GM19467 (cell line): ENCODE results near the gene PACSIN2.
"Not testable (repeated sequence)": the region's sequence is repeated elsewhere in the genome, so short reads cannot be mapped to it uniquely, and the experiment has no call there.

Experiments
- ATAC-seq: cut with Tn5 transposase; IDR thresholded peaks from one replicate; pipeline ENCODE4 v1.9.1; 2021; ENCODE audit warnings: mild to moderate bottlenecking, moderate library complexity; ENCODE audit not compliant: unreplicated experiment

Gene PACSIN2

DNA sequence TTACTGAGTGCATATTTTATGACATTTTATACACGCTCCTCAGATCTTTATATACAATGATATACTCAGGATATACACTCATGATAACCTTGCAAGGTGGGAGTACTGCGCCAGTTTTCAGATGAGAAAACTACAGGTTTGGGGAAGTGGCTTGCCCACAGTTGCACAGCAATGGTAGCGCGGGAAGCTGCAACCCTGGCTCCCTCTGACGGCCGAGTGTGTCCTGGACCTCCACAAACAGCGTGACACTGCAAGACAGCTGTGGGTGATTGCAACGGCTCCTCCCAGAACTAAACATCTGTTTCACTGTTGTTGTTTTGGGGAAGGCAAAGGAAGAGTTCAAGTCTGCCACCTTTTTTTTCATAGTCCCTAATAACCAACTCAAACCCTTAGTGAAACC is 47.0 kb downstream of the PACSIN2 start:
- ATAC-seq, result no peak

DNA sequence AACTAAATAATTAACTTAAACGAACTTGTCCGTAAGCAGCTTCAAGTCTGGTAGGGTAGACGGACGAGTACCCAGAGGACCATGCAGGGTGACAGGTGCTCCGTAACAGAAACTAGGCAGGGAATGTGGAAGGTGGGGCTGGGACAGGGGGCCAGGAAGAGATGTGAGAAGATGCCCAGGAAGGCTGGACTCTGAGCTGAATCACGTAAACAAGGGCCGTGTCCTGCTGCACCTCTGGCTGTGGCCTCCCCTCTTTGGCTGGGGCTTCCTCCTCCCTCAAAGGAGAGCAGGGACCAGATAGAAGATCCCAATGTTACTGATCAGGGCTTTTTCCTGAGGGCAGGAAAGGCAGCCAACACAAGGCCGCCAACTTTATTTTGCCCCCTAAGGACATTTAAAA is 47.9 kb downstream of the PACSIN2 start:
- ATAC-seq, result no peak

DNA sequence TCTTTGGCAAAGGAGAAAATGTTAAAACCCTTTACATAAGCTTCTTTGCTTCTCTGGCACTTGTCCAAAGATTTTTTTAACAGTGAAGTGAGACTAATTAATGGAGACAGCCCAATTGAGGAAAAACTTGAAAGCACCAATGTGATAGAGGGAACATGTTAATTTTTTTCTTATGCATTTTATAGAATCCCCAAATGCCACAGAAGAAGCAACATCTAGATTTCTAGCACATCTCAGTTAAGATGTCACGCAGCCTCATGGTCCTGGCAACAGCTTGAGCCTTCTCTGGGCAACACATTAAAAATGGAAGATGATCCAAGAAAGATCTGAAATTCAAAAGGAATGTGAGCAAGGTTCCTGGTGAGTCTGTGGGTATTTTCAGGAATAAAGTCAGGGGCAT is 48.5 kb downstream of the PACSIN2 start:
- no peak for ATAC-seq

DNA sequence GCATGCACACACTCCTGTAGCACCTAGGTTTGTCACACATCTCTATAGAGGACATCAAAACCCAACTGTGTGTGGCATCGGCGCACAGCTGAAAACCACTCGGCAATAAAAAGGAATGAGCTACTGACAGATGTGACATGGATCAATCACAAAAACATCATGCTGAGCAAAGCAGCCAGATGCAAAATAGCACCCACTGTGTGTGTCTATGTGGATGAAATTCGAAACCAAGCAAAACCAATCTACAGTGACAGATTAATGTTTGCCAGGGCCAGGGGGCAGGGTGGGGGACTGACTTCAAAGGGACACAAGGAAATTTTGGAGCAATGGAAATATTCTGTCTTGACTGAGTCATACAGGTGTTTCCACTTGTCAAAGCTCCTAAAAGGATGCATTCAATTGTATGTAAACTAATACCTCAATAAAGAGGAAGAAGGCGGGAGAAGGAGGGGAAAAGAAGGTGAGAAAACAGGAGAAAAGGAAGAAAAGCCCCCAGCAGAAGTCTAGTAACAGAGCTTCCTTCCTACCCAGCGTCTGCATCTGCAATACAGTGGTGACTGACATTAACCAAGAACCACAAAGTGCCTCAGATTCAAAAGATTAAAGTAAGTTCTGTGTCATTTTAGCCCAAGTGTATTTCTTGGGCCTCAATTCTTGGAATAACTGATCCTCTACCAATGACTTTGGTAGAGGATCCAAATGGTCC is 49.8 kb downstream of the PACSIN2 start:
- no peak for ATAC-seq

DNA sequence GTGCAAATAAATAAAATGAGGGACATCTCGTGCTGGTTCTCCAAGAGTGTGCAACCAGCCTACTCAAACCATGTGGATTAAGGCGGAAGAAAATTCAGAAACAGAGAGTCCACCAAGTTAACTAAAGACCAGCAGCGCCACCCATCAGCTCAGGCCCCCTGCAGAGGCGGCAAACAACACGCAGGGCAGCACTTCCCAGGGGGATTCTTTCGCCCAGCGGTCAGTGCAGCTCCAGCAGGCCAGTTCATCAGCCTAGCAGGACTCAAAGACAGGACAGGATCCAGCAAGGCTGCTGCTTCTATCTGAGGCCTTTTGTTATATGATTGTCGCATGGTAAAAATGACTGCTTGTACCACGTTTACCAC is 51.7 kb downstream of the PACSIN2 start:
- no peak for ATAC-seq

DNA sequence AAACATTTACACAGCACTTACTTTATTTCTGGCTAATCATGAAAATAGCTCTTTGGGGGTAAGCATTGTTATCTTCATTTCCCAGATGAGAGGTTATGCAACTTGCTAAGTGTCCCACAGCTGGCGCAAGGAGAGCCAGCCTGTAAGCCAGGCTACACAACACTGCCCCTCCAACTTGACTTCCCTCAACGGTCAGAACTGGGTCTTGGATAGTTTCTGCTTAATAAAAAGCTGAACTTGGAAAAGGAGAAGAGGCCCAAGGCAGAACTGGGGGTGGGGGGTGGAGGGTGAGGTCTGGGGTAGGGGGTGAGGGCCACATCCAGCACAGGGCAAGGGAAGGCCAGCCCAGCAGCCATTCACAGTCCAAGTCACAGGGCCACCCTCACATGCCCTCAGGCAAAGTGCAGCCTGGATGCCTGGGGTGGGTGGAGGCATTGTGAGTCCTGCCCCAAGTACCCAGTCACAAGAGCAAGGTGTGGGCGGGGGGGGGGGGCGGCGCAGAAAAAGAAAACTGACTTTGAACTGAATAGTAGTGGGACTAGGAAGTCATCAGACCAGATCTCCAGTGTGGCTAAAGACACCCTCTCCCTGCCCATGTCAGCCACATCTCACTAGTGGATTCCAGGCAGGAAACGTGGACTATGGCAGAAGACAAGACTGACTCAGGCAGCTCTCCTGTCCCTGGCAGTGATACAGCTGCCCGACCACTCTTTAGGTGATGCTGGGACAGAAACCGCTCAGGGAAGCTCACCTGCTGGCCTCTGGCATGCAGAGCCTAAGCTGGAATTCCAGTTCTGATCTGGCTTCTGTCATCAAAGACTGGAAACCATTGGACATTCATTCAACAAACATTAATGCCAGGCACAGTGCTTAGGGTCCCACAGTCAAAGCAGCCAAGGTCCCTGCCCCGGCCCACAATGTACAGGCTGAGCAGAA is 52.4 kb downstream of the PACSIN2 start:
- ATAC-seq, result no peak

DNA sequence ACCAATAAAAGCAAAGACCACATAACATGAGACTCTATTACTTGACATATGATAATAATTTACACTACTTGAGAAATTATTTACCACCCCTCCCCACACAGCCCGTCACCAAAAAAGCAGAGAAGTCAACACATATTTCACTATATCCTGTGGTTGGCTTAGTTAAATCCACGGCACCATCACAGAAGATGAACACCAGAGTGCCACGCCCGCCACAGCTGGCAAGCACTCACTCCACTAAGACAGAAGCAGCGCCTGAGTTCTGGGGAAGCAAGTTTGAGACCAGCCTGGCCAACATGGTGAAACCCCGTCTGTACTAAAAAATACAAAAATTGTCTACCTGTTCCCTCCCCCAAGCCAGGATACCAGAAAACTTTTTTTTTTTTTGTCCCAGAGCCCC is 53.1 kb downstream of the PACSIN2 start:
- ATAC-seq, result no peak

DNA sequence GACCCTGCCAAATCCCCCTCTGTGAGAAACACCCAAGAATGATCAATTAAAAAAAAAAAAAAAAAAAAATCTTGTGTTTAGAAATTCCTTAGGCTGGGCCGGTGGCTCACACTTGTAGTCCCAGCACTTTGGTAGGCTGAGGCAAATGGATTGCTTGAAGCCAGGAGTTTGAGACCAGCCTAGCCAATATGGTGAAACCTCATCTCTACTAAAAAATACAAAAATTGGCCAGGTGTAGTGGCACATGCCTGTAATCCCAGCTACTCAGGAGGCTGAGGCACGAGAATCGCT is 53.6 kb downstream of the PACSIN2 start:
- ATAC-seq, result not testable (repeated sequence)

DNA sequence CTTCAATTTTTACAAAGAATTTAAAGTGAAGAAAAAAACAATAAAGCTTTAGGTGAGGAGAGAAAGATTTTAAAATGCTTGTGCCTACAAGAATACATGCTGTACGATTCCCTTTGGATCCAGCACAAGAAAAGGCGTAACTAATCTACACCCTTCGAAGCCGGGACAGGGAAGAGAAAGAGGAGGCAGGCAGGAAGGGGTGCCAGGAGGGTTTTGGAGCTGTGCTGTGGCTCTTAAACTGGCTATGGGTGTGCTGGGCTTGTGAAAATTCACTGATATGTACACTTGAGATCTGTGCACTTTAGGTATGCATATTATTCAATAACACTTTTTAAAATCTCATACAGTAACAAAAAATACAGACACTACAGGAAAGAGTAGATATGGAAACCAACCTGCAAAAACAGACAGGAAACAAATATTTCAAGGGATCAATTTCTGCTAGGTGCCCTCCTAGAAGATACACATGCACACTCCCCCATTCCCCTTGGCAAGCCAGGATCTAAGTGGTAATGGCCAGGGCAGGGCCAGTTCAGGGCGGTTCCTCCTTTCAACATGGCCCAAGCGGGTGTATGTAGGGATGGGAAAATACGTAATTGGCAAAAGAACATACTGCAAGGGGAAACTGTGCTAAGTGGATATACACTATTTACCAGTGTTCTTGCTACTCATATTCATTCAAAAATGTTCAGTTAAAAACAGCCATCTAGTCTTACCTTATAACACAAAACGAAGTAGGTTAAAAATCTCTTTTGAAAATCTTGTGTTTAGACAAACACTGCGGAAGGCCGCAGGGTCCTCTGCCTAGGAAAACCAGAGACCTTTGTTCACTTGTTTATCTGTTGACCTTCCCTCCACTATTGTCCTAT is 54.2 kb downstream of the PACSIN2 start:
- no peak for ATAC-seq

DNA sequence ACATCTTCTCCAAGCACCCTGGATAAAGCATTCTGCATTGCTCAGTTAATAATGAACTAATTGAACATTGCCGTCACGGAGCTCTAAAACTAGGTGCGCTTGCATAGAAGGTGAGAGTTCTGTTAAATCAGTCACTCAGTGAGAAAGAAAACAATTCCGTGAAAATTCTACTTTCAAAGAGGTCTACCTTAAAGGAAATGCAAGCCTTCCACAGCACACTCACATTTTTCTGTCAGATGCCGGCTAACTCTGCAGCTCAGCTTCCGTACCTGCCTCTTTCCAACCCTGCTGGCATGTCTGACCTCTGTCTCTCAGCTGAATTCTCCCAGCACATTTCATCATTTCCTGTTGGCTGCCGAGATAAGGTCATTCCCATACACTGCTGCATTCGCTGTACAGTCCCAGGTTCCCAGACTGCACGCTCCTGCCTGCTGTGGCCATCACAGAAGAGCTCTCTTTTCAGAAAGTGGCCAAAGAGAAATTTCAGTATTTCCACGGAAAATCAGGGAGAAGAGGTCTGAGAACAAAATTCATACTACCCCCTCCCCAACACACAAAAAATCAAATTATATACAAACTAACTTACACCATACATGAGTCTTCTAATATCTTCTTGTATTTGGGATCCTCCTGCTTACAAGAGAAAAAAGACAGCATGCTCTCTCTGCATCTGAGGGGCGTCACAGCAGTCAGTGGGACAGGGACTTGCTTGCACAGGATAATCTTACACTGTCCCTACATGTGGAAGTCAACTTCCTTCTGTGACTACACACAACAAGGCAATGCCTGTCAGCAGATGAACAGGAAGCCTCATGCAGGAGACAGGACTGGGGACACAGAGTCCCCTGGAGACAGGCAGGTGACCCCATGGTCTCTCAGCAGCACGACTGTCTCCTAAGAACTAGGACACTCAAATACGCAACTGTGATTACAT is 55.1 kb downstream of the PACSIN2 start:
- ATAC-seq, result no peak

DNA sequence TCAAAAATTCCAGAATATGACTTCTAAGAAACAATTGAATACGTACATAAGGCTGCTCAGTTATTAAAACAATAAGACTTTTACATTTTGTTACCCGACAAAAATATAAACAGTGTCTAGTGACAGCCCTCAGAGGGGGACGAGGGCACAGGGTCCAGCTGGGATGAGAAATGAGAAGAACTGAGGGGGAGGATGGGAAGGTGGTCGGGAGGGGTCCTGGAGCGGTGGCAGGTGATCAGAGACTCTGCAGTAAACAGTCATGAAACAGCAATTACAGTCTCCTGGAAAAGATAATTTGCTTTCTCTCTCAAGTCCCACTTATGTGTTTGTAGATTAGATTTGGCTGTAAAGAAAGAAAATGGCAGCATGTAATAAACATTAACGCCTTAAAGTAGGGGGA is 56.0 kb downstream of the PACSIN2 start:
- ATAC-seq, result no peak

DNA sequence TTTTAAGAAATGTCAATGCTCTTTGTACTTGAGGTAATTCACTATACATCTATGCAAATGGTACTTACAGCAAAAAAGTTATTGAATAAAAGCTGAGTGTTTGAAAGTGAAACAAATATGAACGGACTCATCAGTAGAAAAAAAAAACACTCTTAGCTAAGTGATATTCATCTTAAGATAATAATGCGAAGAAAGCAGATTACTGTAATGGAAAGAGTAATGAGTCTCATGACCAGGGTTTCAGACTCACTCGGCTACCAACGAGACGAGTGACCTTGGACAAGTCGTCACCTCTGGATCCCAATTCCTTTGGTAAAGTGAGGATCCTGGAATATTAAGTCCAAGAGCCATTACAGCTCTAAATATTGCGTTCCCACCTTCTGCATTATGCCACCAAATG is 57.0 kb downstream of the PACSIN2 start:
- ATAC-seq, result no peak

DNA sequence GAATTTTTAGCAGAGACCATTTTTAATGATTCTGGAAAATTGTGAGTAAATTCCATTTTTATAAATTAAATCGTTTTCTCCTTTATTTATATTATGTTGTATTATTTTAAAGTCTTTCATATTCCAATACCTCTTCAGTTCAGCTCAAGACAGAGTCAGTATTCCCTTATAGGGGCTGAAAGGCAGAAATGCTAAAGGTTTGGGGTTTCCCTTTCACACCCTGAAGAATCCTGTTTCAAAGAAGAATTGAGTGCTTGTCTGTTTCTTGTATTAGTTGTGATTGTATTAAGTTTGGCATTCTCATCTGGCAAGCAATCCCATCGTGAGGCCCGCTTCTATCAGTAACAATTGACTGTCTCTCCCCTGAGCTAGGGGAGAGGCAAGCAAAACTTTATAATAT is 57.4 kb downstream of the PACSIN2 start:
- ATAC-seq, result no peak

DNA sequence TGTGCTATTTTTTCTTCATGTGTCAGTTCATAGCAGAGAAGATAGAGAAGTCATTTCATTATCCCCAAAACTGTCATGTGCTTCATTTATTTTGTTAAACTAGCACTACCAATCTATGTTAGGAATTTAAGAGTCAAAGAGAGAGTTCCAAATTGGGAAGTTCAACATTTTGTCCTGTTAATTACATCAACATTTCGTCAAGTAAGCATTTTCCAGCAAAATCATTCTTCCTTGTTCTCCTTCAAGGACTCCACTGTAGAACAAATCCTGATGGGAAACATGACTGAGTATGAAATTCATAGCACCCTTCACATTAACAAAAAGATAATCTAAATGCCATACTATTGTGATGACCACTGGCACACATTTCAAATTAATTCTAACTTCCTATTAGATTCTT is 59.1 kb downstream of the PACSIN2 start:
- ATAC-seq, result no peak

DNA sequence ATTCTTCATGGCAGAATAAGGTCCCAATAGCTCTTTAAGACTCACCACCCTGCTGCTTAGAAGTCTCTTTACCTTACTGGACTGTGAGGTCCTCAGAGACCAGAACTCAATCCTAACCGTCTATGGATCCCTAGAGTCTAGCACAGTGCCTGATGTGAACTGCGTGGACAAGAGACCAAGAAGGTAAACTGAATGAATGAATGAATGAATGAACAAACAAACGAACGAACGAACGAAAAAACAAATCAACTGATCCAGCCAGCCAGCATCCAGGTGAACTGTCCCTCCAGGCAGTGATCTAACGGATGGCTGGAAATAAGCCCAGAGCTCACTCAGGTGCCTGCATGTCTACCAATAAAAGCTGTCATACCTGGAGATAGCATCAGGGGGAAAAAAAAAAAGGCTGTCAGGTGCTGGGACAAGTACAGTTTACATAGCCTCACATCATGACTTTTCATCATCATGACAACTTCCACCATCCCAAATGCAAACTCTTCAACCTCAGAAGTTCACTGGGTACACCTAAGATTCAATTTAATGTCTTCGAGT is 59.8 kb downstream of the PACSIN2 start:
- ATAC-seq, result no peak

DNA sequence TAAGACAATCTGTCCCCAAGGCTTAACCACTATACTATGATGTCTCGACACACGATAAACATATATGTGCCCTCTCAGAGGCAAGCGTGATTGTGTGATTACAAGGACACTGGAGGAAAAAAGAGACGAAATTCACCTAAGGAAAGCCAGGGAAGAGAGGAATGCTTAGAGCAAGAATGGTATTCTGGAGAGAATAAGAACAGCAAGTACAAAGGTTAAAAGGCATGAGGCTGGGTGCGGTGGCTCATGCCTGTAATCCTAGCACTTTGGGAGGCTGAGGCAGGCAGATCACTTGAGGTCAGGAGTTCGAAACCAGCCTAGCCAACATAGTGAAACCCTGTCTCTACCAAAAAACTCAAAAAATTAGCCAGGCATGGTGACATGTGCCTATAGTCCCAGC is 61.2 kb downstream of the PACSIN2 start:
- not testable (repeated sequence) for ATAC-seq

DNA sequence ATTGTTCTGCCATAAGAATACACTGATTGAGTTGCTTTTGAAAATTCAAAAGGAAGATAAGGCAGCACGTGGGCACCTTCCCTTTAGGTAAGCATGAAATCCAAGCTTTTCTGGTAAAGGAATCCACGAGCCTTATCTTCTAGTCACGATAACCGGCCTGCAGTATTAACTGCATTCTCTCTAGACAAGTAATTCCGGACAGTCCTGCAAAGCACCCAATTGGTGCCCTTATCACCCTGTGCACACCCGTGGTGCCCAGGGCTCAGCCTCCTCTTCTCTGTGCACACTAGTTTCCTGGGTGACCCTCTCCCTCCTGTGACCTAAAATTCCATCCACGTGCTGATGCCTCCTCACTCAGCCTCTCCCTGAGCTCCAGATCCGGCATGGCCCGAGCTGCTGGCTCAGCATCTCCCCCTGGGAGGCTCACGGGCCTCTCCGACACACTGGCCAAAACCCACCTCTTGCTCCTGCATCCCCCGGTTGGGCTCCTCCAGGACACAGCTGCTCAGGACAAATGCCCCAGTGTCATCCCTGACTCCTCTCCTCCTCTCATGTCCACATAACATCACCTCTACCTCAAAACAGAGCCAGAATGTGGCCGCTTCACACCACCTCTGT is 63.7 kb downstream of the PACSIN2 start:
- no peak for ATAC-seq

DNA sequence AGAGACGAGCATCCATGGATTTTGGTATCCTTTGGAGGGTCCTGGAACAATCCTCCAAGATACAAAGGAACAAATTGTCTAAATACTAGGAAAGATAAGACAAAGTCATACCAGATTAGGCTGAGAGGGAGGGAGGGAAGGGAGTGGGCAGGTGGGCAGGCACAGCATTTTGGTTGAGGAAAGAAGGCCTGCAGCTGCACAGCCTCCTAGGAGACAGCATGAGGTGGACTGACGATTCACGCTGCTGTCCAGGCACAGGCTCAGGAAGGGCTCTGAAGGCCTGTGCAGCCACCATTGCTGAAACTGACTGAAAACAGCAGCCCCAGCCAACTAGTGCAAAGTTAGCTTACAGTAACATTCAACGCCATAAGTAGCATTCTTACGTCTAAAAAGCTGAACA is 64.7 kb downstream of the PACSIN2 start:
- ATAC-seq, result no peak

DNA sequence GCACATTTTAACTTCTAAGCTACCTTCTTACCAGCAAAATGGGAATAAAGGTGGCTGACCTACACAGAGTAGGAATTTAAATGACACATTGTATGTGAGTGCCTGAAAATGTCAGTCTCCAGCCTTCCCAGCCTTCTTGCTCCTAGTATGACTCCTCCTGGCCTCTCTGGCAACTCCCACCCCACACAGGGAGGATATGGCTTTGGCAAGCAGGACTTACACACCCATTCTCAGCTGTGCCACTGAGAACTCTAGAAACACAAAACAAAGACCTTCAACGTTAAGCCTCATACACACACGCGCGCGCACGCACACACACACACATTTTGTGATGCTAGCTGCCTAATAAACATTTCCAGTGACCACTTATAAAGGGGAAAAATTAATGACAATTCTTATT is 65.8 kb downstream of the PACSIN2 start:
- no peak for ATAC-seq

DNA sequence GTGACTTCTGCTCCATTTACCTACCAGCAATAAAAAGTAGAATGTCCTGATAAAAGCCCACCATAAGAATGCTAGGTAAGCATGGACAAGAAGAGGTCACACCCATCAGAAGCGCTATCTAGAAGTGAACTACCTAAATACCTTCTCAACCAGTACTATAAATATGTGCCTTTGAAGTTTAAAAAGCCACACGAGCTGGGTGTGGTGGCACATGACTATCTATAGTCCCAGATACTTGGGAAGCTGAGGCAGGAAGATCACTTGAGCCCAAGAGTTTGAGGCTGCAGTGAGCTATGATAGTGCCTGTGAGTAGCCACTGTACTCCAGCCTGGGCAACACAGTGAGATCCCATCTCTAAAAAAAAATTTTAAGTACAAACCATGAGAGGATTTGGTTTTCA is 66.7 kb downstream of the PACSIN2 start:
- ATAC-seq, result no peak
